PC-9 (cell line): ENCODE data around the gene ZNF219.

Experiments
- CTCF ChIP-seq: fragments of 200-600 bp; sonication (generic); conservative IDR thresholded peaks from 2 replicates; pipeline ENCODE4 v1.6.1; 2017; ENCODE audit warnings: mixed run types, antibody characterized with exemption, mild to moderate bottlenecking, moderate library complexity
- EZH2 ChIP-seq: fragments of 200-600 bp; sonication (generic); IDR thresholded peaks from 2 replicates; pipeline ENCODE4 v1.8.0; 2017; ENCODE audit warnings: antibody characterized with exemption, low read depth

GRCh38 chr14:21058903-21059302 lies 39.6 kb downstream of the ZNF219 start:
- TF ChIP-seq CTCF (no peak), EZH2 (no peak)
